NOMO-1 treated with dmso at 0.1 percent for 144 hours (cell line): Measurements from ENCODE around the gene GRAMD2A.
"Not testable (repeated sequence)": the region's sequence is repeated elsewhere in the genome, so short reads cannot be mapped to it uniquely, and the experiment has no call there.

Experiments used
- DNase-seq: peaks from one replicate; lab custom pipeline; 2025; ENCODE audit not compliant: unreplicated experiment; lab: John Stamatoyannopoulos, UW

Gene GRAMD2A

DNA sequence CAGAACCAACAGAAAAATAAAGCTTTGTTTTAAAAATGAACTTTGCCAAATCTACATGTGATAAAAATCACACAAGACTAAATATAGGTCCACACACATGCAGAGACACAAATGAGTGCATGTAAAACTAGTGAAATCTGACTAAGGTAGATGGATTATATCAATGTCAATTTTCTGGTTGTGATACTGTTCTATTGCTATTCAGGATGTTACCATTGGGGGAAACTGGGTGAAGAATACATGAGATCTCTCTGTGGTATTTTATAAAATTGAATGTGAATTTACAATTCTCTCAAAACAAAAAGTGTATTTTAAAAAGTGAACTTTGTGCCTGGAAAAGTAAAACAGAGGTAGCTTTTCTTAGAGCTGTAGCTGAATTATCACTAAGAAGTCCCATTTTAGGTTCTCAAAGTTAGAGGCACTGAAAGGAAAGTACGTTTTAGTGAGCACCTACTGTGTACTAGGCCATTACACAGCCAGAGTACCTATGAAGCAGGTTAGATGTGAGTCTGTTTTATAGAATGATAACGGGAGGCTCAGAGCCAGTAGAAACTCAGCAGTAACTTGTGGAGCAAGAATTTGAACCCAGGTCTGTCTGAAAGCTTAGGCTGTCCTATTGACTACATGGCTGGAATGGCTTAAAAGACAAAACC, 8.2 kb downstream of the GRAMD2A start:
- no peak for DNase-seq

DNA sequence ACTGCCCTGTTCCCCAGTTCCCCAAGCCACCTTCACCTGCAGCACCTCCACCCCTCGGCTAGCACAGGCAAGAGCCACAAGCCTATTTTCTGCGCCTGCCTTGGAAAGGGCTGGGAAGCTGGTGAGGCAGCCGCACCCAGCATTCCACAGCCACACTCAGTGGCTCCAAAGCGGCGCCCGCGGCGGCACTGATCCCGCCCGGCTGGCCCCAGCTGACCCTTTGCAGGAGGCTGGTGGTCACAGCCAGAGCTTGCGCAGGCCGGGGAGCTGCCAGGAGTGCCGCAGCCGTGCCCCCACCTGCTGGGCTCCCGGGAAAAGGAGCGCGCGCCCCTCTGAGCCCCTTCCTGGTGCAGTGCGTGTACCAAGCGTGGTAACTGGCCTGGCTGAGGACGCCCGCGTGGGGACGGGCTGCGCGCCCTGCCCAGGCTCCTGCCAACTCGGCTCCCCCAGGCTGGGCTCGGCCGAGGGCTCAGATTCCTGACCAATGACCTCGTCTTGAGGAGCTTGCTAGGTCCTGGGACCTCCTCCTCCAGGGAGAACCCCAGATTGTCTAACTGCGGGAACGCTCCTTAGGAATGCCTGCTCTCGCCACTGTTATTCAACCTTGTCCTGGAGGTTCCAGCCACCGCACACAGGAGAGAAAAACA, 13.3 kb downstream of the GRAMD2A start:
- no peak for DNase-seq

DNA sequence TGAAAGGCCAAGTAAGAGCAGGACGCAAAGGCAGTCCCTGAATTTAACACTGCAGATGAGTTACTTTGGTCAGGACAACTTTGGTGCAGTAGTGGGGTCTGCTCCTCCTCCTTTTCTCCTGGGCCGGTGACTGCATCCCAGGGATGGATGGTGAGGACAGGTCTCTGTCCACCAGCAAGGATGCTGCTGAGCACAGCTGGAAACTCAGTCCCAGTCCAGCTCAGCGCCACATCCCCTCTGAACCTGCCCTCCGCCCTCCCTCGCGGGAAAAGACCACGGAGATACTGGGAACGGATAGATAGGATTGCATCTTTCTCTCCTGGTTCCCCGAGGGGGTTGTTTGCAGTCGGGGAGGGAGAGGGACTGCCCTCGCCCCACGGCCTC, 13.8 kb downstream of the GRAMD2A start:
- no peak for DNase-seq

DNA sequence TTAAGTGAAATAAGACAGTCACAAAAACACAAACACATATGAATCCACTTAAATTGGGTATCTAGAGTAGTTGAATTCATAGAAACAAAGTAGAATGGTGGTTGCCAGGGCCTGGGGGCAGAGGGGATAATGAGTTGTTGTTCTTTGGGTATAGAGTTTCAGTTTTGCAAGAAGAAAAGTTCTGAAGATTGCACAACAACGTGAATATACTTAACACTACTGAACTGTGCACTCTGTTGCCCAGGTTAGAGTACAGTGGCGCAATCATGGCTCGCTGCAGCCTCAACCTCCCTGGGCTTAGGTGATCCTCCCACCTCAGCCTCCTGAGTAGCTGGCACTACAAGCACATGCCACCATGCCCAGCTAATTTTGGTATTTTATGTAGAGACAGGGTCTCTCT, 14.9 kb downstream of the GRAMD2A start:
- DNase-seq: peak; percentile 5

DNA sequence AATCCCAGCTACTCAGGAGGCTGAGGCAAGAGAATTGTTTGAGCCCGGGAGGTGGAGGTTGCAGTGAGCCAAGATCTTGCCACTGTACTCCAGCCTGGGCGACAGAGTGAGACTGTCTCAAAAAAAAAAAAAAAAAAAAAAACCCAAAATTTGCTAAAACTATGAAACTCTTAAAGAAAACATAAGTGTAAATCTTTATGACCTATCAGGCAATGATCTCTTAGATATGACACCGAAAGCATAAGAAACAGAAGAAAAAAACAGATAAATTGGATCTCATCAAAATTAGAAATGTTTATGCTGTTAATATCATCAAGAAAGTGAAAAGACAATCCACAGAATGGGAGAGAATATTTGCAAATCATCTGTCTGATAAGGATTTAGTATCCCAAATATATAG, 15.3 kb downstream of the GRAMD2A start:
- no peak for DNase-seq

DNA sequence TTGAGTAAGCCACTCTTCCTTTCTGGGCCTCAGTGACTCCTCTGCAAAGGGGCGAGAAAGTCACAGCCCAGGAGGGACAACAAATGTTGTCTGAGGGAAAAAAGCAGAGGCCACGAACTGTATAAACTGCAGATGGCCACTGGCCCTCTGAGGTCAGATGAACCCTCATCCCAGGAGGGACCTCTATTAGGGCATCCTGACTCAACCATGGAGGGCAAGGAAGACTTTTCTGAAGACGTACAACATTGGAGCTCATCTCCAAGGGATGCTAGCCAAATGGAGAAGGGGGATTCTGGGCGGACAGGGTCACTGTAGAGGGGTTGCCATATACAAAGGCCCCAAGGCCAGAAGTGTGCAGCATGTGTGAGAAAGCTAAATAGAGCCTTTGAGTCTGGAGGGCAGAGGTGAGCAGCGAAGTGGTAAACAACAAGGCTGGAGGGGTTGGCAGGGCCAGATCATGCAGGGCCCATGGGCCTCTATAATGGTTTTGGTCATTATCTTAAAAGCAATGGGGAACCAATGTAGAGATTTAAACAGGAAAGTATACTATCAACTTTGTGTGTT, 16.7 kb downstream of the GRAMD2A start:
- DNase-seq: no peak

DNA sequence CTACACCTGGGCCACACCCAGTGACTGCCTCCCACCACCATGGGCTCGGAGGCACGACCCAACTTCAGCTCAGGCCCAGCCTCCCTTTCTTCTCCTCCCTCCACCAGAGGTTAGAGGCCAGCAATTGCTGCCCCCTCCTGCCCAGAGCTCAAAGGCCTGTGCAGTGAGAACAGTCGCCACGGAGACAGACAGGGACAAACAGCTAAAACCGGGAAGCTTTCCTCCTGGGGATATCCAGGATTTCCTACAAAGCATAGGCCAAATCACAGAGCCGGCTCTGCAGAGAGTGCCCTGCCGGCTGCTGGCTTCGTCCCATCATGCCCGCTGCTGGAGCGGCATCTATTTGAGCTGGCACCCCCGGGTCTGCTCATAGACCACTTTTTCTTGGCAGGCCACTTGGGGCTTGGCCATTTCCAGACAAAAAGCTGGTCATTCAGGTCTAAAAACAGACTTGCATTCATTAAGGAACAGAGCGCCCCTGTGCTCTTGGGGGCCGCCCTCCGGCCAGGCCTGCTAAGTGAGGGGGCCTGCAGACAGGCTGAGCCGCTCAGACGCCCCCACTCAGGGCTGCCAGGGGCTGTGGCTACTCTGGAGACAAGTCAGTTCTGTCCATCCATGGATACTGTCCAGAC, 17.5 kb downstream of the GRAMD2A start:
- no peak for DNase-seq

DNA sequence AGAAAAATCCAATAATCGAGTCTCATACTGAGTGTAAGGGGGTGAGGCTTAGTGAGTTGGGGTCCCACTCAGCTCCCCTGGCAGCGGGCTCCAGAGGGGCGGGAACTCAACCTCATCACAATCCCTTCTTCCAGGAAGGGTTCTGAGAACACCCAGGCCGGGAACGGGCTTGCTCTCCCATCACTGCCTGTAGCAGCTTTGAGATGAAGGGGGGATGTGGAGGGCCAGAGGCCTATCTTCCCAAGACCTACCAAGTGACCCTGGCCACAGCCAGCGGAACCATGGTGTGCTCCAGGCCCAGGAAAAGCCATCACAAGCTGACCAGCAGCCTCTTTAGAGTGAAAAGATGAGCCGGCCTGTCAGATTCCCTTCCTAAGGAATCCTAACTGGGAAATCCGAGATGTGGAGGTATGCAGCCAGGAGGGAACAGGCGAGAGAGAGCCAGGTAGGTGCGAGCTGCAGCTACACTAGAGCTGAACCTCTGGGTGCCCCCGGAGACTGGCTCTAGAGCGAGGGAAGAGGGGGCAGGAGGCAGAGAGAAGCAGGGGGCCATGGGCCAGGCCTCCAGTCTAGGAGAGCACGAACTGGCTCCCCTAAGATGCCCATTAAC, 18.5 kb downstream of the GRAMD2A start:
- no peak for DNase-seq

DNA sequence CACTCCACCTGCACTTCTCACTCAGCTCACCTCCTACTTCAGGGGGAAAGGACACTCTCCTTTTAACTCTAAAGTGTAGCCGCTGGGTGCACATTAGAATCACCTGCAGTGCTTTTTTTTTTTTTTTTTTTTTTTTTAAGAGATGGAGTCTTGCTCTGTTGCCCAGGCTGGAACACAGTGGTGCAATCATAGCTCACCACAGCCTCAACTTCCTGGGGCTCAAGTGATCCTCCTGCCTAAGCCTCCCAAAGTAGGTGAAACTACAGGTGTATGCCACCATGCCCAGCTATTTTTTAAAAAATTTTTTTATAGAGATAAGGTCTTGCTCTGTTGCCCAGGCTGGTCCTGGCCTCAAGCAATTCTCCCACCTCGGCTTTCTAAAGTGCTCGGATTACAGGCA, 20.8 kb downstream of the GRAMD2A start:
- DNase-seq: no peak

DNA sequence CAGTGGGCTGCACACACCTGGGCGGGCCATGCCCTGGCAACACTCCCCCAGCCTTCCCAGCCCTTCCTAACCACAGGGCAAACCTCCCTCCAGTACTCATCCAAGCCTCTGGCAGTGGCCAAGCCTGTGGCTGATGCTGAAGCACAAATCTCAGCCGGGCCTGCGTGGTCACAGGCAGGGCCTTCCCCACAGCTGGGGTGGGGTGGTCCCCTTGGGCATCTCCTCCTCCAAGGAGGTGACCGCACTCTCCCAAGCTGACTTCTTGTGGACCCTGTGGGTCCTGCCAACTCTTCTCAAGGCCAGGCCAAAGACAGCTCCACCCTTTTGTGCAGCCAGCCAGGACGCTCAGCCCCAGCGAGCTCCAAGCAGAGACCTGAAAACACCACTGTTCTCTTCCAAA, 21.4 kb downstream of the GRAMD2A start:
- DNase-seq: no peak

DNA sequence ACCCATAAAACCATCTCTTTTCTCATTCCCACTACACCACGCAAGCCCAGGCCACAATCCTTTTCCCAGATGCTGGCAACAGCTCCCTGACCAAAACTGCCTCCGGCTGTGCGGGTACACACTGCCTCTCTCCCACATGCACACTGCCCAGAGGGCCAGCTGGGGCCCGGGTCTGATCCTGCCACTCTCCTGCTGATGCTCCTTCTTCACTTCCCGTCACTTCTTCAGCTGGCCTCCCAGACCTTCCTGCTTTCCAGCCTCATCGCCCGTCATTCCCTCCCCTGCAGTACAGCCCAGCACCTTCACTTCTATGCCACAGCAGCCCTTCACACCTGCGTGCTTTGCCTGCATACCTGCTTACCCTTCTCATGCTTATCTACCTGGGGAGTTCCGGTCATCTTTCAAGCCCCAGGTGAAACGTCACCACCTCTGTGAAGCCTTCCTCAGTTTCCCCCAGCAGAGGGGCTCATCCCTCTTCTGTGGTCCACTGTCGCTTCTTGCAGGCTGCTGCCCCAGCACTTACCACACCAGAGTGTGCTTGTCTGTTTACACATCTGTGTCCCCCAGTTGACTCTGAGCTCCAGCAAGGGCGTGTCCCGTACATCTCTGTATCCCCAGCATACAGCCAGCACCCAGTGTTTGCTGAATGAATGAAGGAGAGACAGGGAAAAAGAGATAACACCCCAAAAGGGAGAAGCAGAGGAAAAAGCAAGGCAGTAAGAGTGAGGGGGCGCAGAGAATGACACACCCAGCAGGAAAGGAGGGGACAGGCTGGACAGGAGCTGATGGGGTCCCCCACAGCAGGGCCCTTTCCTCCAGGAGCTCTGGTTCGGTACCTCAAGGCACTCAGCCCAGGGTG, 22.2 kb downstream of the GRAMD2A start:
- no peak for DNase-seq

DNA sequence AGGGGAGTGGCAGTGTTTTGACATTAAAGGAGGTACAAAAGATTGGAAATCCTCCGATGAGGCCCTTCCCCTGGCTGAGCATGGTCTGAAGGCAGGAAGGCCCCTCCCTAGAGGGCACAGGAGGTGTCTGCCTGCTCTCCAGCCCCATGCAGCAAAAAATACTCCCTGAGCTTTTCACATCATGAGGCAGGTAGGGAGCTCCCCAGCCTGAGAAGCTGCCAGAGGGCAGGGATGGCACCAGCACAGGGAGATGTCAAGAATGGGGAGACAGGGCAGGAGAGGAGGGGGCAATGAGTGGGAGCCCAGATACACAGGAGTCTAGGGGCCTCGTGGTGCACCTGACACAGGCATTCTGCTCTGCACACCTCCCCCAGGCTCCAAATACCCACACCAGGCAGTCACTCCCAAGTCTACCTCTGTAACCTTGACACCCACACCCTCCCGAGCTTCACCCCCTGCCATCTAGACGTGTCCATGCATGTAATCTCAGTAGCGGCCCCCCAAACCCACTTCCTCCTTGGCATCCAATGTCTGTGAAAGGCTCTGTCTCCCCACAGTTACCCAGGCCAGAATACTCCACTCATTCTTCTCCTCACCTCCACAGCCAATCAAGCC, 22.9 kb downstream of the GRAMD2A start:
- no peak for DNase-seq

DNA sequence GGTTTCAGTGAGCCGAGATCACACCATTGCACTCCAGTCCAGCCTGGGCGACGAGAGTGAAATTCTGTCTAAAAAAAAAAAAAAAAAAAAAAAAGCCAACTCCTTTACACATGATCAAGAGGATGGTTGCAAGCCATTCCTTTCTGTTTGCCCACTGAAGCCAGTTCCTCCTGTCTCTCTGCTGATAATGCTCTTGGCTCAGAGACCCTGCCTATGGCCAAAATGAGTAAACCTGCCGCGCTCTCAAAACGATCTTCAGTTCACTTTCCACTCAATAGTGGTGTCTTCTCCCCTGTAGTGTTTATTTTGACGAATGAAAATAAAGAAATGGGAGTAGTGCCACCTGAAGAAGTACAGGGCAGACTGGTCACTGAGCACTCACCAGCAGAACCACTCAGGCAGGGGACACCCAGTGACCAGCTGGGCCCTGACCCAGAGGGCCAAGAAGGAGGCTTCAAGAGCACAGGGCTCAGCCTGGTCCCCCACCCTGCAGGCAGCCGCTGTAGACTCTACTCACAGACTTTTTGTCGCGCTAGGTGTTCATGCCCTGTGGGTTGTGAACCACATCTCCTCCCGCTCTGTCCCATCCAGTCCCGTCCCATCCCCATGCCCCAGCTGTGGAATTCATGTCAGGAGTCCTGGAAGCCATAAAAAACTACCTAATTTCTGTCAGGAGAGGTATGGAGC, 23.6 kb downstream of the GRAMD2A start:
- no peak for DNase-seq

DNA sequence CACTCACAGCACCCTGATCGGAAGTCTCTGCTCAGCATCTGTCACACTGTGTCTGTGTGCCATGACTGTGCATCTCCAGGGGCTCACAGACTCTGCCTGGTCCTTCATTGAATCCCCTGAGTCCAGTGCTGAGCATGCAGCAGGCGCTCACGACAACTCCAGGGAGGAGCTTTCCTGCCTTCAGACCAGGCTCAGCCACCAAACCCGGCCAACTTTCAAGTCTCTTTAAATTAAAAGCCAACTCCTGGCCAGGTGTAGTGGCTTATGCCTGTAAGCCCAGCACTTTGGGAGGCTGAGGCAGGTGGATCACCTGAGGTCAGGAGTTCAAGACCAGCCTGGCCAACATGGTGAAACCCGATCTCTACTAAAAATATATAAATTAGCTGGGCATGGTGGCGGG, 24.2 kb downstream of the GRAMD2A start:
- DNase-seq: no peak

DNA sequence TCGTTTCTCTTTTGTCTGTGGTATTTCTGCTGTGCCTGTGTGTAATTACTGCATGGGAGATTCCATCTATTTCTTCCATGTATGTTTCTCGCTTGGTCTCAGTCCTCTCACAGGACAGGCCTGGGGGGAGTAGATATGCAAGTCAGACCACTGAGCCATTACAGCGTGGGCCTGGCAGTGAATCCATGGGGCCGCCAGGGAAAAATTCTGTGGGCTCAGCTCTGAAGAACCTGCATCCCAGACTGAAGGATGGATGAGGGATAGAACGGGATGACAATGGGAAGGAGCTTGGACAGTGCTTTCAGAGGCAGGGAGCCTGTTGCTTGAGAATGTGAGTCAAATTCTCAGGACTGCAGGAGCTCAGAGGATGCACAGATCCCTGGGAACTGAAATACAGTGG, 24.8 kb downstream of the GRAMD2A start:
- DNase-seq: no peak

DNA sequence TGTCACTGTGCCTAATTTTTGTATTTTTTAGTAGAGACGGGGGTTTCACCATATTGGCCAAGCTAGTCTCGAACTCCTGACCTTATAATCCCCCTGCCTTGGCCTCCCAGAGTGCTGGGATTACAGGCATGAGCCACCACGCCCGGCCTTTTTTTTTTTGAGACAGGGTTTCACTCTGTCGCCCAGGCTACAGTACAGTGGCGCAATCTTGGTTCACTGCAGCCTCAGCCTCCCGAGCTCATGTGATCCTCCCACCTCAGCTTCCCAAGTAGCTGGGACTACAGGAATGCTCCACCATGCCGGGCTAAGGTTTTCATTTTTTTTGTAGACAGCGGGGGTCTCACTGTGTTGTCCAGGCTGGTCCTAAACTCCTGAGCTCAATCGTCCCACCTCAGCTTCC, 25.6 kb downstream of the GRAMD2A start:
- DNase-seq: not testable (repeated sequence)

DNA sequence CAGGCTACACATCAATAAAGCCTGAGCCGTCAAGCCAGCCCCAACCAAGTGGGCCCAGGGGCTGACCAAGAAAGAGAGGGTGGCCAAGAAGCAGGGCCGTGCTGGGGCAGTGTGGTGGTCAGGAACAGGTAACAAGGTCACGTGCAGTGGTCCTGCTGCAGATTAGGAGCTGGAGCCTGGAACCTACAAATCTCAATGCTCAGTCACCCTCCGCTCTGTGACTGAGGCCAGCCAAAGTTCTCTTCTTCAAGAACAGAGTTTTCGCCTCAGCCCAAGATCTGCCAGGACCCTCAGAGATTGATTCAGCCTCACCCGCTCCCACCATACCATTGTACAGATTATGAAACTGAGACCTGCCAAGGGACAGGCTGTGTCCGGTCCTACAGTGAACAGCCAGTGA, 26.9 kb downstream of the GRAMD2A start:
- no peak for DNase-seq

DNA sequence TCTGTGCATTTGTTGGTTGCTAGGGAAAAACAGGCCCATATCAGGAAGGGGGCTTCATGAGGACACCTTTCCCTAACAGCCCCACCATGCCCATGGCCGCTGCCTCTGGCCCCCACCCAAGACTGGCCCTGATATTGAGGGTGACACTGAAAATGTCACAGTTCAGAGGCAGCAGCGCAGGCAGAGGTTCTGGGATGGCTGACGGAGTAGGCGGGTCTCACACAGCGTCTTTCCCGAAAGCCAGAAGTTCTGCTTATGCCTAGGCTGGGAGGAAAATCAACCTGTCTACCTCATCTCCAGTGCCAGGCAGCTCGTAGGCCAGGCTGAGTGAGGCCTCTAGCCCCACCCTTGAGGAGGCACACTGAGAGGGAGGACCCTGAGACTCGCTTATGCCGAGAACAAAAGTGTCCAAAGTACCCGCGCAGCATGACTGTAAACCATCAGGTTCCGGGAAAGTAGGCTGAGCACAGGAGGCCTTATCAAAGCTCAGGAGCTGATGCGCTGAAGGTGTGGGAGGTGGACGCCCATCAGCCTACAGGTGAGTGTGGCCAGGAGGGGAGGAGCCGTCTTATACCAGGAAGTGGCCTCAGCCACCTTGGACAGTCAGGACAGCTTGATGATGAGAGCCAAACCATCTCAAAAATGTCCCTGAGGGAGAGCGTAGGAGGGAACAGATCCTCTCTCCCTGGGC, 27.5 kb downstream of the GRAMD2A start:
- no peak for DNase-seq

DNA sequence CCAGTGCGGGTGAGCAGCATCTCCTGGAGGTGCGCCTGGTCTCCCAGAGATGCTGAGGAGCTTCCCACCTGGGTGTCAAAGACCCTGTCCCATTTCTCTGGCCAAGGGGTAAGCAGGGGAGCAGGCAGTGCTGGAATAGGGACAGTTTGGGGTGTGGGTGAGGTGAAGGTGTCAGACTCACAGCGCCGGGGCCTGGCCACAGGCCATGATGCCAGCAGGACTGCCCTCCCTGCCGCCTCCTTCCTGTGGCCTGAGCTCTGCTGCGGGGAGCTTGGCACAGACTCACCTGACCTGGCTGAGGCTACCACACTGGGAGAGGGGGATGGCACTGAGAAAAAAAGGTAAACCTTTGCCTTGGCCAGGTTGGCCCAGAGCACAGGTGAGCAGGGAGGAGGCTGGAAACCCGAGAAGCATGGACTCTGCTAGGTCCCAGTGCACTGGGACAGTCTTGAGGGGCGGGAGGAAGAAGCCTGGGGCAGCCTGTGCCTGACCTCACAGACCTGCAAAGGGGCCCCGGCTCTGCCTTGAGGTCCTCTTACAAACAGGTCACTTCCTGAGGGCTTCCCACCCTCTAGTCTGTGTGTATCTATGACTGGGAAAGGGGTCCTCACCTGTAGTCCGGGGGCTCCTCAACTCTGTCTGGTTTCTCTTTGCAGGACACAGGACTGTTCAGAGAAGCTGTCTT, 28.2 kb downstream of the GRAMD2A start:
- DNase-seq: no peak
